Measurements from ENCODE around the gene PRKAR1B. TPM values are rescaled to one million over a fixed set of nuclear protein-coding genes. Genes with fewer than 3 reads are reported as not detected.

PRKAR1B gene
- total and polyA plus RNA-seq, 8 donors, result 16.3 to 43.5 (median 37.6) TPM

DNA sequence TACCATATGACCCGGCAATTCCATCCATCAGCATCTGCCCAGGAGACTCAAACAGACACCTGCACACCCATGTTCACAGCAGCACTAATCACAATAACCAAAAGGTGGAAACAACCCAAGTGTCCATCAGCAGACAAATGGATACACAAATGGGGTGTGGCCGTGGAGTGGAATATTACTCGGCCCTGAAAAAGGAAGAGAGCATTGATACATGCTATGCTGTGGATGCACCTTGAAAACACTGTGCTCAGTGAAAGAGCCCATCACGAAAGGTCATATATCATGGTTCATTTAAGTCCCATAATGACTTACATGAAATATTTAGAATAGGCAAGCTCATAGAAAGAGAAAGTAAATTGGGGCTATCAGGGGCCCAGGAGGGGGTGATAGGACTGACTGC, 58.1 kb downstream of the PRKAR1B start:
- intact Hi-C loops (cut with DNase I), result no loop called here
- peaks cover 0 to 3% of the 10 kb centered on the region in 2 donors for H3K9me3 ChIP-seq
- DNase-seq (no peak), ATAC-seq (no peak)
- TF ChIP-seq CTCF (IDR thresholded peaks at IDR 0.05), result no peak
- no peak overlapping the region for H3K4me3 ChIP-seq
- peak overlapping the region in 1 of 2 donors; percentile 47 for H3K27ac ChIP-seq
- peaks cover 0 to 3% of the 10 kb centered on the region in 2 donors for H3K4me1 ChIP-seq
- H3K36me3 ChIP-seq, result no peaks in the 10 kb centered on the region
- H3K27me3 ChIP-seq, result no peaks in the 10 kb centered on the region

GRCh38 chr7:668139-668931, 58.7 kb downstream of the PRKAR1B start:
- H3K9me3 ChIP-seq, result peaks cover 0 to 3% of the 10 kb centered on the region in 2 donors
- H3K4me1 ChIP-seq, result peaks cover 0 to 3% of the 10 kb centered on the region in 2 donors
- no peaks in the 10 kb centered on the region for H3K36me3 ChIP-seq
- ATAC-seq, result peak; percentile 51
- H3K27me3 ChIP-seq, result no peaks in the 10 kb centered on the region
- intact Hi-C loops (cut with DNase I), result no loop called here
- TF ChIP-seq CTCF (IDR thresholded peaks at IDR 0.05), result no peak
- no peak overlapping the region for H3K4me3 ChIP-seq
- peak overlapping the region; percentile 38 to 47 for H3K27ac ChIP-seq
- peak in 2 of 4 donors; percentile 39 to 49 for DNase-seq

- intact Hi-C loops (cut with DNase I), result no loop called here
- no peak for ATAC-seq
- Histone ChIP-seq H3K27ac (no peak overlapping the region), H3K9me3 (peaks cover 0 to 3% of the 10 kb centered on the region in 2 donors), H3K27me3 (no peaks in the 10 kb centered on the region), H3K36me3 (no peaks in the 10 kb centered on the region), H3K4me3 (no peak overlapping the region), H3K4me1 (peaks cover 0 to 3% of the 10 kb centered on the region in 2 donors)
- DNase-seq, result no peak
- no peak for TF ChIP-seq CTCF (IDR thresholded peaks at IDR 0.05)
Measured at GRCh38 chr7:666454-667292, 60.4 kb downstream of the PRKAR1B start.

GRCh38 chr7:665736-666453, 61.2 kb downstream of the PRKAR1B start:
- no peak overlapping the region for H3K4me3 ChIP-seq
- no peak for DNase-seq
- ATAC-seq, result peak; percentile 29

More at GRCh38 chr7:665736-666453, 61.2 kb downstream of the PRKAR1B start:
- intact Hi-C loops (cut with DNase I), result no loop called here
- Histone ChIP-seq H3K27ac (peak overlapping the region in 1 of 2 donors; percentile 19), H3K4me1 (peaks cover 0 to 3% of the 10 kb centered on the region in 2 donors), H3K36me3 (no peaks in the 10 kb centered on the region), H3K27me3 (no peaks in the 10 kb centered on the region), H3K9me3 (peaks cover 0 to 3% of the 10 kb centered on the region in 2 donors)
- TF ChIP-seq CTCF (IDR thresholded peaks at IDR 0.05), result no peak
